Hematopoietic multipotent progenitor cell treated with erythropoietin and hydrocortisone succinate and interleukin-3 and kit ligand, for 15 days (in vitro differentiated cells): ENCODE measurements around the gene ST7.
"Not testable (repeated sequence)": the region's sequence is repeated elsewhere in the genome, so short reads cannot be mapped to it uniquely, and the experiment has no call there.

Experiments
- DNase-seq: peaks from one replicate; pipeline ENCODE4 v3.0.0-alpha.2; 2015; ENCODE audit warnings: low spot score

The ST7 gene

GRCh38 chr7:116950889-116951351 lies 2.4 kb upstream of the ST7 start:
- DNase-seq: peak; percentile 67

GRCh38 chr7:116951366-116952292 lies 1.7 kb upstream of the ST7 start:
- peak; percentile 68 for DNase-seq

GRCh38 chr7:116952635-116953371 lies 498 bp upstream of the ST7 start:
- DNase-seq: peak; percentile 53

GRCh38 chr7:116953906-116954838 lies 871 bp downstream of the ST7 start:
- DNase-seq: peak; percentile 37

GRCh38 chr7:116955340-116955739 lies 2.0 kb downstream of the ST7 start:
- DNase-seq: no peak

GRCh38 chr7:116955801-116956476 lies 2.6 kb downstream of the ST7 start:
- DNase-seq: no peak

GRCh38 chr7:116956477-116956804 lies 3.1 kb downstream of the ST7 start:
- no peak for DNase-seq

GRCh38 chr7:116957874-116958273 lies 4.6 kb downstream of the ST7 start:
- DNase-seq: no peak

- DNase-seq: not testable (repeated sequence)
Measured at GRCh38 chr7:116961966-116962673, 8.8 kb downstream of the ST7 start.

- no peak for DNase-seq
Measured at GRCh38 chr7:116963234-116963633, 9.9 kb downstream of the ST7 start.

- no peak for DNase-seq
Measured at GRCh38 chr7:116966601-116967000, 13.3 kb downstream of the ST7 start.

- no peak for DNase-seq
Measured at GRCh38 chr7:116967254-116967922, 14.1 kb downstream of the ST7 start.

GRCh38 chr7:116967983-116968382 lies 14.7 kb downstream of the ST7 start:
- DNase-seq: no peak

GRCh38 chr7:116968631-116969030 lies 15.3 kb downstream of the ST7 start:
- DNase-seq: no peak

- DNase-seq: no peak
Measured at GRCh38 chr7:116969371-116969902, 16.1 kb downstream of the ST7 start.

- DNase-seq: no peak
Measured at GRCh38 chr7:116970238-116970910, 17.1 kb downstream of the ST7 start.

- DNase-seq: not testable (repeated sequence)
Measured at GRCh38 chr7:116971153-116971552, 17.9 kb downstream of the ST7 start.

GRCh38 chr7:116971869-116972268 lies 18.6 kb downstream of the ST7 start:
- DNase-seq: no peak

GRCh38 chr7:116975024-116975423 lies 21.7 kb downstream of the ST7 start:
- DNase-seq: not testable (repeated sequence)
